ENCODE data around the gene PKD2L2. TPM values are rescaled to one million over a fixed set of nuclear protein-coding genes. Genes with fewer than 3 reads are reported as not detected.
A peak's percentile ranks its signal among the peaks of the same experiment; 100 is the strongest.
"Not testable (repeated sequence)": the region's sequence is repeated elsewhere in the genome, so short reads cannot be mapped to it uniquely, and the experiment has no call there.

PKD2L2 gene
- total RNA-seq, 1 experiment from 2014 or later, result not detected

DNA sequence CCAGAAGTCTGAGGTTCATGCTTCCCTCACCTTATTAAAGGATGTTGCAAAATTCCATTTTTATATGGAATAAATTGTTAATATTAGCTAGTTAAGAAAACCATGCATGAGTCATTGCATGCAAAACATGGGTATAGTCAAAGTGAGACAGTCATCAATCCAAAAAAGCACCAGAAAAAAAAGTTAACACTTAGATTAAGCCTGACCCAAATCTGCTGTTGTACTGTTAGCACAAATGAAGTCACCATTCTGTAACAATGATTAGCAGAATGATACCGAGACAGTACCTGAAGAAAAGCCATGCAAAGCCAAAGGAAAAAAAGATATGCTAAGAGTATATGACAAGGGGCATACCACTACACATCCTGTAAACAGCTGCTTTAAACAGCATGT is 49.5 kb downstream of the PKD2L2 start:
- no peak for TF ChIP-seq CTCF (IDR thresholded peaks at IDR 0.05; ENCODE audit: insufficient read depth in 1 of 2, low read depth in 1 of 2, low read length in 1 of 2, severe bottlenecking in 1 of 2, unreplicated experiment in 1 of 2)
- intact Hi-C loops (cut with micrococcal nuclease; ENCODE audit: unreplicated experiment), result no loop called here
- H3K36me3 ChIP-seq (ENCODE audit: control insufficient read depth, insufficient read depth, low read length), result peaks cover 2% of the 10 kb centered on the region; the same call in 1 of the 2 replicates
- Mint-ChIP-seq H3K27ac (ENCODE audit: unreplicated experiment) (no peak overlapping the region), H3K4me3 (ENCODE audit: unreplicated experiment) (no peak overlapping the region), H3K36me3 (ENCODE audit: insufficient read depth, unreplicated experiment) (peaks cover 78% of the 10 kb centered on the region), H3K27me3 (ENCODE audit: insufficient read depth, unreplicated experiment) (no peaks in the 10 kb centered on the region), H3K4me1 (ENCODE audit: low read depth, unreplicated experiment) (no peaks in the 10 kb centered on the region), H3K9me3 (ENCODE audit: unreplicated experiment) (no peaks in the 10 kb centered on the region)
- BruUV-seq (replicated peaks), result TSS peak; percentile 20
- POLR2A ChIA-PET, result no interaction called here
- DNase-seq, result no peak
- H3K4me1 ChIP-seq, result no peaks in the 10 kb centered on the region
- no peaks in the 10 kb centered on the region for H3K9me3 ChIP-seq
- no peak overlapping the region for H3K4me3 ChIP-seq (ENCODE audit: low read depth, low read length)
- CTCF ChIA-PET, result no interaction called here
- no peaks in the 10 kb centered on the region for H3K27me3 ChIP-seq (replicated peaks; ENCODE audit: control insufficient read depth, insufficient read depth, low read length)

DNA sequence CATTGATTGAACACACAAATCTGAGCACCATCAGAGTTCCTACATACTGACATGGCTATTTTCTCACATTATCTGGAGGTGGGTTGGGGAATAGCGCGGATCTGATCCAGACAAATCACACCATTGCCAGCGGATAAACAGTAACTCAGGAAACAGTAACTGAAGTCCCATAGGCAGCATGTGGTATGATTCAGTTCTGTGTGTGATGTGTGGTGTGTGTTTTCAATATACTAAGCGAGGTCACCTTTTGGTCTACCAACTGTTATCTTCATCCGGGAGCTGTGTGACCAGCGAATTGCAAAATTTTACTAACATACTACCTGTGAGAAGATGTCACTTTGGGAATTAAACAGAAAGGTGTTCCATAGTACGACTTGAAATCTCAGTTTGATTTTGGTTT is 50.1 kb downstream of the PKD2L2 start:
- H3K36me3 ChIP-seq (ENCODE audit: control insufficient read depth, insufficient read depth, low read length), result peaks cover 2% of the 10 kb centered on the region; the same call in 1 of the 2 replicates
- no peak for TF ChIP-seq CTCF (IDR thresholded peaks at IDR 0.05; ENCODE audit: insufficient read depth in 1 of 2, low read depth in 1 of 2, low read length in 1 of 2, severe bottlenecking in 1 of 2, unreplicated experiment in 1 of 2)

GRCh38 chr5:137944280-137944679 is 55.0 kb downstream of the PKD2L2 start:
- H3K4me3 ChIP-seq (ENCODE audit: low read depth, low read length); H3K27me3 ChIP-seq (replicated peaks; ENCODE audit: control insufficient read depth, insufficient read depth, low read length); H3K36me3 ChIP-seq (ENCODE audit: control insufficient read depth, insufficient read depth, low read length); H3K4me3 Mint-ChIP-seq (ENCODE audit: unreplicated experiment); CTCF ChIA-PET; H3K27ac Mint-ChIP-seq (ENCODE audit: unreplicated experiment); H3K4me1 Mint-ChIP-seq (ENCODE audit: low read depth, unreplicated experiment); BruUV-seq (replicated peaks); H3K27me3 Mint-ChIP-seq (ENCODE audit: insufficient read depth, unreplicated experiment); H3K4me1 ChIP-seq; H3K9me3 ChIP-seq; intact Hi-C loops (cut with micrococcal nuclease; ENCODE audit: unreplicated experiment); H3K9me3 Mint-ChIP-seq (ENCODE audit: unreplicated experiment); DNase-seq: not testable (repeated sequence)
- peaks cover 92% of the 10 kb centered on the region for H3K36me3 Mint-ChIP-seq (ENCODE audit: insufficient read depth, unreplicated experiment)
- POLR2A ChIA-PET, result interaction anchor here (0.5 kb wide), 1 partner anchor 9 kb away, joined by 5 read pairs; no protein-coding TSS in a partner anchor

More for the DNA sequence above, 50.1 kb downstream of the PKD2L2 start:
- Mint-ChIP-seq H3K27ac (ENCODE audit: unreplicated experiment) (no peak overlapping the region), H3K36me3 (ENCODE audit: insufficient read depth, unreplicated experiment) (peaks cover 83% of the 10 kb centered on the region), H3K9me3 (ENCODE audit: unreplicated experiment) (no peaks in the 10 kb centered on the region), H3K27me3 (ENCODE audit: insufficient read depth, unreplicated experiment) (no peaks in the 10 kb centered on the region), H3K4me1 (ENCODE audit: low read depth, unreplicated experiment) (no peaks in the 10 kb centered on the region), H3K4me3 (ENCODE audit: unreplicated experiment) (no peak overlapping the region)
- H3K4me3 ChIP-seq (ENCODE audit: low read depth, low read length), result no peak overlapping the region
- ChIA-PET POLR2A (no interaction called here), CTCF (no interaction called here)
- DNase-seq, result no peak
- intact Hi-C loops (cut with micrococcal nuclease; ENCODE audit: unreplicated experiment), result no loop called here
- H3K9me3 ChIP-seq, result no peaks in the 10 kb centered on the region
- H3K4me1 ChIP-seq, result no peaks in the 10 kb centered on the region
- BruUV-seq (replicated peaks), result no TSS peak
- H3K27me3 ChIP-seq (replicated peaks; ENCODE audit: control insufficient read depth, insufficient read depth, low read length), result no peaks in the 10 kb centered on the region

DNA sequence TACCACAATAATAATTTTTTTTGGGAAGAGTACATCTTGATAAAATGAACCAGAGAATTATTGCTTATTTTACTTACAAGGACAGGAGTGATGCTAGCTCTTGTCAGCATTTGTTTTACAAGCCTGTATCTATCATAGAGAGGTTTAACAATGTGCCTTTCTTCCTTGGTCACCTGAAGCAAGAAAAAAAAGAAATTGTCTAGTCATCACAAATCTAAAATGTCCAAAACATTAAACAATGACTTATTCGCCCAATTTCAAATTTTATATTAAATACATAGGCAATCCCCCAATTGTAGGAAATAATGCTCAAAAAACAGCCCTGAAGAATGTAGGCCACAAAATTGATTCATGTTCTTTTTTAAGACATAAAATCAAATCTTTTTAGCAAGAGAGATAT is 56.6 kb downstream of the PKD2L2 start:
- H3K36me3 Mint-ChIP-seq (ENCODE audit: insufficient read depth, unreplicated experiment), result peaks cover 91% of the 10 kb centered on the region
- intact Hi-C loops (cut with micrococcal nuclease; ENCODE audit: unreplicated experiment), result no loop called here
- no peak for DNase-seq
- BruUV-seq (replicated peaks), result no TSS peak
- no peak overlapping the region for H3K27ac Mint-ChIP-seq (ENCODE audit: unreplicated experiment)
- H3K4me3 Mint-ChIP-seq (ENCODE audit: unreplicated experiment), result no peak overlapping the region
- H3K27me3 ChIP-seq (replicated peaks; ENCODE audit: control insufficient read depth, insufficient read depth, low read length), result no peaks in the 10 kb centered on the region
- no peaks in the 10 kb centered on the region for H3K9me3 ChIP-seq
- H3K4me1 Mint-ChIP-seq (ENCODE audit: low read depth, unreplicated experiment), result no peaks in the 10 kb centered on the region
- no peak overlapping the region for H3K4me3 ChIP-seq (ENCODE audit: low read depth, low read length)
- peaks cover 1% of the 10 kb centered on the region; the same call in 1 of the 2 replicates for H3K36me3 ChIP-seq (ENCODE audit: control insufficient read depth, insufficient read depth, low read length)
- no peaks in the 10 kb centered on the region for H3K4me1 ChIP-seq
- CTCF ChIA-PET, result no interaction called here
- TF ChIP-seq CTCF (IDR thresholded peaks at IDR 0.05; ENCODE audit: insufficient read depth in 1 of 2, low read depth in 1 of 2, low read length in 1 of 2, severe bottlenecking in 1 of 2, unreplicated experiment in 1 of 2), result no peak
- no peaks in the 10 kb centered on the region for H3K27me3 Mint-ChIP-seq (ENCODE audit: insufficient read depth, unreplicated experiment)
- no peaks in the 10 kb centered on the region for H3K9me3 Mint-ChIP-seq (ENCODE audit: unreplicated experiment)
- POLR2A ChIA-PET, result interaction anchor here (0.6 kb wide), 1 partner anchor 9 kb away, joined by 5 read pairs; no protein-coding TSS in a partner anchor

Data from Caco-2 (cell line).